ENCODE results near the gene PMEPA1. TPM values are rescaled to one million over a fixed set of nuclear protein-coding genes. Genes with fewer than 3 reads are reported as not detected.
A peak's percentile ranks its signal among the peaks of the same experiment; 100 is the strongest.

The PMEPA1 gene
- polyA plus RNA-seq, 2 of the 4 experiments (the other 2 are of a cell fraction): 131 to 147 TPM

GRCh38 chr20:57753332-57754164 is 43.7 kb upstream of the PMEPA1 start:
- Histone ChIP-seq H3K4me2 (no peak overlapping the region), H3K4me1 (peaks cover 15% of the 10 kb centered on the region), H3K27ac (peak overlapping the region in 1 of 2 experiments; percentile 73; a peak in 4 of 6 replicates), H3K4me3 (no peak overlapping the region), H3K9me3 (peaks cover 15% of the 10 kb centered on the region)
- WGBS (ENCODE audit: missing lambda C conversion rate): 87% methylated on average over 14 of the region's 14 CpGs
- no peak for FAIRE-seq
- no peak for DNase-seq (ENCODE audit: low read depth in 1 of 2, low spot score in 1 of 2)
- CTCF ChIA-PET: interaction anchor here (1.6 kb wide), 1 partner anchor 19 kb away, joined by 3 read pairs; no protein-coding TSS in a partner anchor
- ATAC-seq: no peak
- POLR2A ChIA-PET: interaction anchor here (1.2 kb wide), 1 partner anchor 19 kb away, joined by 3 read pairs; no protein-coding TSS in a partner anchor
- TF ChIP-seq NPAS2 (CRISPR knock-in tag; IDR thresholded peaks at IDR 0.05; ENCODE audit: borderline replicate concordance) (no peak), JUNB (IDR thresholded peaks at IDR 0.05) (no peak), NR3C1 (IDR thresholded peaks at IDR 0.05) (no peak), CEBPB (IDR thresholded peaks at IDR 0.05) (no peak), HOXA7 (CRISPR knock-in tag; IDR thresholded peaks at IDR 0.05) (no peak)

GRCh38 chr20:57751411-57751810 is 41.6 kb upstream of the PMEPA1 start:
- H3K27ac ChIP-seq: peak overlapping the region; percentile 3 to 70; a peak in 4 of 6 replicates
- H3K4me2 ChIP-seq: no peak overlapping the region
- H3K4me1 ChIP-seq: peaks cover 34% of the 10 kb centered on the region
- TF ChIP-seq, protein P1, sequence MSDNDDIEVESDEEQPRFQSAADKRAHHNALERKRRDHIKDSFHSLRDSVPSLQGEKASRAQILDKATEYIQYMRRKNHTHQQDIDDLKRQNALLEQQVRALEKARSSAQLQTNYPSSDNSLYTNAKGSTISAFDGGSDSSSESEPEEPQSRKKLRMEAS (IDR thresholded peaks at IDR 0.05): no peak
- TF ChIP-seq EHF (CRISPR knock-in tag; IDR thresholded peaks at IDR 0.05) (no peak), JUN (IDR thresholded peaks at IDR 0.05) (no peak), MYC (IDR thresholded peaks at IDR 0.05; ENCODE audit: borderline replicate concordance, low read length) (no peak), ZSCAN20 (CRISPR knock-in tag; IDR thresholded peaks at IDR 0.05) (no peak), FOXS1 (CRISPR knock-in tag; IDR thresholded peaks at IDR 0.05) (no peak), CHD4 (IDR thresholded peaks at IDR 0.05; ENCODE audit: borderline replicate concordance) (no peak), TP53 (CRISPR knock-in tag; IDR thresholded peaks at IDR 0.05) (no peak)
- H3K9me3 ChIP-seq: peaks cover 9% of the 10 kb centered on the region
- ChIA-PET CTCF (interaction anchor here (1.0 to 1.4 kb wide), 4 partner anchors 9 to 458 kb away, joined by 3 read pairs; no protein-coding TSS in a partner anchor), POLR2A (no interaction called here)
- no peak overlapping the region for H3K4me3 ChIP-seq
- no peak for FAIRE-seq
- WGBS (ENCODE audit: missing lambda C conversion rate): 92% methylated on average over 5 of the region's 5 CpGs
- ATAC-seq: no peak
- DNase-seq (ENCODE audit: low read depth in 1 of 2, low spot score in 1 of 2): no peak

DNA sequence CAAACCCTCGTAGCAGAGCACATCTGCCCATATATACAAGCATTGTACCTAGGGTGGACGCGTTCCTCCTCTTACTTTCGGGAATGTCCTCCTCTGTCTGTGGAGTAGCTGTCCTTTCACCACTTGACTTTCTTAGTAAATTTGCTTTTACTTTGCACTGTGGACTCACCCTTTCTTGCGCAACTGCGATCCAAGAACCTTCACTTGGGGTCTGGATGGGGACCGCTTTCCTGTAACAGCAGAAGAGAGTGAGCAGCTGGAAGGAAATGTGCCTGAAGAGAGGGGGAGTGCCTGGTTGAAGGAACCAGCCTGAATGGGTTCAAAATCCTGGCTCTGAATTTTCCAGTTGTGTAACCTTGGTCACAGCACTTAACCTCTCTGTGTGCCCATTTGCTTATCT is 40.1 kb upstream of the PMEPA1 start:
- Histone ChIP-seq H3K4me3 (no peak overlapping the region), H3K4me1 (peaks cover 46% of the 10 kb centered on the region), H3K9me3 (peaks cover 9% of the 10 kb centered on the region; the same call in 2 of the 3 replicates), H3K4me2 (peak overlapping the region; percentile 87; the same call in 2 of the 3 replicates), H3K27ac (peak overlapping the region; percentile 98)
- no peak for TF ChIP-seq RNF2 (IDR thresholded peaks at IDR 0.05; ENCODE audit: borderline replicate concordance, low read depth)
- TF ChIP-seq FOSB (CRISPR knock-in tag; IDR thresholded peaks at IDR 0.05): no peak
- TF ChIP-seq CEBPB (IDR thresholded peaks at IDR 0.05): peak; percentile 72 to 92
- 96% methylated on average over 7 of the region's 7 CpGs for WGBS (ENCODE audit: missing lambda C conversion rate)
- DNase-seq (ENCODE audit: low read depth in 1 of 2, low spot score in 1 of 2): no peak
- FAIRE-seq: no peak
- no peak for ATAC-seq
- ChIA-PET CTCF (interaction anchor here (1.0 to 2.1 kb wide), 6 partner anchors 10 to 430 kb away, joined by 3 to 5 read pairs (median 4); no protein-coding TSS in a partner anchor), POLR2A (interaction anchor here (2.0 to 2.1 kb wide), 2 partner anchors 23 to 51 kb away, joined by 12 to 37 read pairs; no protein-coding TSS in a partner anchor)

DNA sequence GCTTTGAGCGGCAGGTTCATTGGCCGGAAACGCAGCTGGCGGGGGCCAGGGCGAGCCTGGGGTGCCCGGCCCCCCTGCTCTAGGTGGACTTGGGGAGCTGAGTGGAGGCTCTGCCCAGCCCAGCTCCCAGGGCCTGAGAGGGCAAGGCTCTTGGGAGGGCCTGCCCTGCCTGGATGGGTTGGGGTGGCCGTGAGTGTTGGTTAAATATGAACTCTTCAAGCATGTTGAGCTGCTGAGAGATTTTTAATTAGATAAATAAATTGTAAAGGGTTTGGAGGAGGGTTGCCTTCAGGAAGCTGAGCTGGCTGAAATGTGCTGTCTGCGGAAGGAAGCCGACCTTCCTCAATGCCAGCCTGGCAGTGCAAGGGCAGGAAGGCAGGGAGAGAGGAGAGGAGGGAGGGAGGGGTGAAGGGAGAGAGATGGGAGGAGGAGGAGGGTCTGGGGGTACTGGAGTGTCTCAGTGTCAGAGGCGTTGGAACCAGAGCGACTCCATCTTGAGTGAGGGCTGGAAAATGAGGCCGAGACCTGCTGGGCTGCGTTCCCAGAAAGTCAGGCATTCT is 39.4 kb upstream of the PMEPA1 start:
- peak overlapping the region; percentile 87 for H3K4me2 ChIP-seq
- FAIRE-seq (no peak), ATAC-seq (peak; percentile 58 to 62), DNase-seq (ENCODE audit: low read depth in 1 of 2, low spot score in 1 of 2) (no peak)
- WGBS (ENCODE audit: missing lambda C conversion rate): 40% methylated on average over 13 of the region's 13 CpGs
- H3K27ac ChIP-seq: peak overlapping the region; percentile 98
- ChIA-PET CTCF (interaction anchor here (0.7 to 2.1 kb wide), 13 partner anchors 10 to 444 kb away, joined by 3 to 5 read pairs (median 4); no protein-coding TSS in a partner anchor), POLR2A (interaction anchor here (0.9 to 2.2 kb wide), 13 partner anchors 11 to 383 kb away, joined by 3 to 37 read pairs (median 3); partner anchors contain the start of gene PMEPA1)
- peak overlapping the region; percentile 24; the same call in 2 of the 3 replicates for H3K4me3 ChIP-seq
- peaks cover 11% of the 10 kb centered on the region; the same call in 2 of the 3 replicates for H3K9me3 ChIP-seq
- peaks cover 48% of the 10 kb centered on the region for H3K4me1 ChIP-seq
- TF ChIP-seq HOXB5 (CRISPR knock-in tag; IDR thresholded peaks at IDR 0.05) (peak; percentile 96), ZNF302 (CRISPR knock-in tag; IDR thresholded peaks at IDR 0.05) (peak; percentile 87), MAFK (IDR thresholded peaks at IDR 0.05; ENCODE audit: partially characterized antibody) (no peak), MYC (IDR thresholded peaks at IDR 0.05; ENCODE audit: borderline replicate concordance, low read length) (no peak), CBX2 (IDR thresholded peaks at IDR 0.05; ENCODE audit: borderline replicate concordance, low read depth) (no peak), TFCP2L1 (CRISPR knock-in tag; IDR thresholded peaks at IDR 0.05) (peak; percentile 79; the same call in 1 of the 2 replicates), ZC3H11A (IDR thresholded peaks at IDR 0.05) (no peak), EHMT2 (IDR thresholded peaks at IDR 0.05; ENCODE audit: low read depth) (no peak), ATOH8 (CRISPR knock-in tag; IDR thresholded peaks at IDR 0.05; ENCODE audit: low read depth) (peak; percentile 99), PBX3 (IDR thresholded peaks at IDR 0.05) (no peak), CHD4 (IDR thresholded peaks at IDR 0.05; ENCODE audit: borderline replicate concordance) (no peak), CHD2 (IDR thresholded peaks at IDR 0.05; ENCODE audit: low read length, partially characterized antibody) (no peak), CBX8 (IDR thresholded peaks at IDR 0.05) (no peak), JUNB (IDR thresholded peaks at IDR 0.05) (no peak), PHF8 (IDR thresholded peaks at IDR 0.05; ENCODE audit: borderline replicate concordance, low read depth) (no peak)

Measured in A549 (cell line).